ENCODE measurements around the gene RIMBP2.

The RIMBP2 gene

GRCh38 chr12:130556486-130557055 lies 159.5 kb downstream of the RIMBP2 start:
- in situ Hi-C loops (cut with HindIII; ENCODE audit: low sequenced_read_pairs), result loop anchor here (5.0 kb wide), 1 partner anchor 96 kb away; no protein-coding TSS in a partner anchor

- in situ Hi-C loops (cut with HindIII; ENCODE audit: low sequenced_read_pairs), result loop anchor here (5.0 kb wide), 1 partner anchor 96 kb away; no protein-coding TSS in a partner anchor
Observed at GRCh38 chr12:130555628-130556485, 160.2 kb downstream of the RIMBP2 start.

DNA sequence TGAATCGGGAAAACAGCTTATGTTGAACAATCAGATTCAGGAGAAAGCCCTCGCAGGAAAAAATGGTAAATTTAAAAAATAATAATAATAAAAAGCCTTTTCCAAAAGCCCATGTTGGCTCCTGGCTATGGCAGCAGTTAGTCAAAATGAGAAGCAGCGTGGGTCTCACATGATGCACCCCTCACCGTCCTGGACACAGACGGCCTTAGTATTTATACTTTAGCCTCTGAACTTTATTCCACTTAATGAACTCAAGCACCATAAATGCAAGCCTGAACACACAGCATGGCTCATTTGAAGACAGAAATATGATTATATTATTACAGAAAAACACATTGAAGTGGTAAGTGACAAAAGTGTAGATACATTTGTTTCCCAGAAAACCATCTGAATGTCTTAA lies 160.9 kb downstream of the RIMBP2 start:
- in situ Hi-C loops (cut with HindIII; ENCODE audit: low sequenced_read_pairs), result loop anchor here (5.0 kb wide), 1 partner anchor 97 kb away; no protein-coding TSS in a partner anchor

- in situ Hi-C loops (cut with HindIII; ENCODE audit: low sequenced_read_pairs), result no loop called here
Observed at GRCh38 chr12:130552483-130552996, 163.6 kb downstream of the RIMBP2 start.

GRCh38 chr12:130549361-130549760 lies 166.7 kb downstream of the RIMBP2 start:
- in situ Hi-C loops (cut with HindIII; ENCODE audit: low sequenced_read_pairs), result no loop called here

DNA sequence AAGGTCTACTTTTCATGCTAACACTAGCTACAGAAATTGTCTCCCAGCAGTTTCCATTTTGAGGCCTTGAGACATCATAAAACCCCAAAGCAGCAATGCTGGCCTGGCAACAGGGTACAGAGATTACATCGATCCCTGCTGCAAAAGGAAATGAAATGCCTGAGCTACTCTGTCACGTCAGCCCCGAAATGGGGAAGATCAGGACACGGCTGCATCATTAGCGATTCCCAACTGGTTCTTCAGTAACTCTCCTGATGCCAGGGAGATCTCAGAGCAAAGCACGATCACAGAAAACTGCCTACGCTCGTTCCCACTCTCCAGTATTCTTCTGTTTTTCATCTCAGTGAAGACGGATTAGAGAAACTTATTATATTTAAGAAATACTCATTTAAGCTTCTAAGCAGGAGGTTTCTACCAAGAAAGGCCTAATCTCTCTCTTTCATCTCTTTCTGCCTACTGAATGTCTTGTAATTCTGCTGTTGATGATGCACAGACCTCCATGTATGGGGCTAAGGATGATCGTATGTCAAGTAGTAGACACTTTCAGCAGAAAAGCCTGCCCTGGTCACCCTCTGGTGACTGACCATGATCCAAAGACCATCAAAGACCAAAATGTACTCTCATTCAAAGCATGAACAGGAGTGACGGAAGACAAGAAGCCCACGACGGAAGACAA lies 168.5 kb downstream of the RIMBP2 start:
- in situ Hi-C loops (cut with HindIII; ENCODE audit: low sequenced_read_pairs), result no loop called here

DNA sequence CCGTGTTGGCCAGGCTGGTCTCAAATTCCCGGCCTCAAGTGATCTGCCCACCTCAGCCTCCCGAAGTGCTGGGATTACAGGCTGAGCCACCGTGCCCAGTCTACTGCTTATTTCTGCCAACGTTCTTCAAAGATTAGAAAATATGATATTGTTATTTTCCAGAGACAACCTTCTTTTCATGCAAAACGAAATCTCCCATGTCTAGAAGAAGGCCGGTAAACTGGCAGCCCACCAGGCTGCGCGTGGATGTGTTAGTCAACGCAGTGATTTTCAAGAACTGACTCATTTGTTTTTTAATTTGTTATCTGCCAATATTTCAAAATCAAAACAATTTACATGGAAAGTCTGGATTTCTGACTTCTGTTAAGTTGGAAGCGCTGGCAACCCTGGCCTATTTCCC lies 169.6 kb downstream of the RIMBP2 start:
- in situ Hi-C loops (cut with HindIII; ENCODE audit: low sequenced_read_pairs), result no loop called here

GRCh38 chr12:130545475-130545874 lies 170.6 kb downstream of the RIMBP2 start:
- in situ Hi-C loops (cut with HindIII; ENCODE audit: low sequenced_read_pairs), result no loop called here

DNA sequence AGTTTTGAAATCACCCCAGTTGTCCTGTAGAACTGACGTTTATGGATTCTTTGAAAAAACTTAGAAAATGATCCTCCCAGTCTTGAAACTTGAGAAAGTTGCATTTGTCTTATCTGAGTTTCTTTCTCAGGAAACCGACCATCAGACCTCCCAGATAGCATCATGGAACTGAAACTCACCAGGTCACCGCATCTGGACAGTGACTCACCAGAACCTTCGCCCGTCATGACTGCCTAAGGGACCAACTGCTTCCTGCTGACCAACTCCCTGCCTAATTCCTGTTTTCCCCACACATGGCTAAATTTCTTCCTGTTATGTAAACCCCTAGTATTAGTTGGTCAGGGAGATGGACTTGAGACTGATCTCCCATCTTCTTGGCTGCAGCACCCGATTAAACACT lies 175.7 kb downstream of the RIMBP2 start:
- in situ Hi-C loops (cut with HindIII; ENCODE audit: low sequenced_read_pairs), result no loop called here

GRCh38 chr12:130538343-130539095 lies 177.6 kb downstream of the RIMBP2 start:
- in situ Hi-C loops (cut with HindIII; ENCODE audit: low sequenced_read_pairs), result no loop called here

DNA sequence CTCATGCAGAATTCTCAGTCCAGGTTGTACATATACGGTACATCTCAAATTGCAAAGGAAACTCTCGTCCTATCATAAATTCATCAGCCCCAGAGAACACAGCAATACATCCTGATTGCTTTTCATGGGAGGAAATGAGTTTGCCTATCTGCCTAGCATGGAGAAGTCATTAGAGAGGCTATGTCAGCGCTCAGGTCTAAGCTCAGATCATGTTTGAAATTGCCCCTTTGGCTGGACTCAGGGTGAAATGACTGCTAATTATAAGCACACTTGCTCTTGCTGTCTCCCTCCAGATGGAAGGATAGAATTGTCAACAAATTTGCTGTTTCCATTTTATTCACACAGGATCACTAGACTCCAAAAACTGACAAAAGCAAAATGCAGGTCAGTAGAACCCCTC lies 178.4 kb downstream of the RIMBP2 start:
- in situ Hi-C loops (cut with HindIII; ENCODE audit: low sequenced_read_pairs), result no loop called here

DNA sequence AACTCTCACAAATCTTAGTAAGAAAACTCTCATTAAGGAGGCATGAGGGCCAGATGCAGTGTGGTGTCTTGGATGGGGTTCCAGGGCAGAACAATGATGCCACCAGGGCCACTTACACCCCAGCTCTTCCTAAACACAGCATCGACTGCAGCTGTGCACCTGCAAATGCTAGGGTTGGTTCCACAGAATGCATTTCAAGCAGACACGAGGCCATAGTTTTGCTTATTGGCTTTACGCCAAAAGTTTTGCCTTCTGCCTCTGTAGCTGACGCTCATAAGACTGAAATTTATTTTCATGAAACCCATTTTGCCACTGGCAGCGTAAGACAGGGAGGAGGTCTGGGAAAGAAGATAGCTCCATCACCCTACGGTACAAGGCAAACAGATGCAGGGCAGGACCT lies 179.0 kb downstream of the RIMBP2 start:
- in situ Hi-C loops (cut with HindIII; ENCODE audit: low sequenced_read_pairs), result no loop called here

GRCh38 chr12:130530429-130530828 lies 185.7 kb downstream of the RIMBP2 start:
- in situ Hi-C loops (cut with HindIII; ENCODE audit: low sequenced_read_pairs), result no loop called here

DNA sequence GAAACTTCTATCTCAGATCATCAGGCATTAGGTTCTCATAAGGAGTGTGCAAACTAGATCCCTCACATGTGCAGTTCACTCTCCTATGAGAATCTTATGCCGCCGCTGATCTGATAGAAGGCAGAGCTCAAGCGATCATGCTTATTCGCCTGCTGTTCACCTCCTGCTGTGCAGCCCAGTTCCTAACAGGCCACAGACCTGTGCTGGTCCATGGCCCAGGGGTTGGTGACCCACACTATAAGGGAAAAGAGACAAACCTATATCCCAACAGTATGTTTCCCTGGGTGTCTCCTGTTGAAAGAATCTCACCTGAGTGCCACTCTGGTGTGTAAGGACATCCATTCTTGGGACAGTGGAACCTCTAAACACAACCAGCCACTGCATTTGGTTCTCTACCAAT lies 186.3 kb downstream of the RIMBP2 start:
- in situ Hi-C loops (cut with HindIII; ENCODE audit: low sequenced_read_pairs), result no loop called here

GRCh38 chr12:130527239-130527638 lies 188.9 kb downstream of the RIMBP2 start:
- in situ Hi-C loops (cut with HindIII; ENCODE audit: low sequenced_read_pairs), result no loop called here

DNA sequence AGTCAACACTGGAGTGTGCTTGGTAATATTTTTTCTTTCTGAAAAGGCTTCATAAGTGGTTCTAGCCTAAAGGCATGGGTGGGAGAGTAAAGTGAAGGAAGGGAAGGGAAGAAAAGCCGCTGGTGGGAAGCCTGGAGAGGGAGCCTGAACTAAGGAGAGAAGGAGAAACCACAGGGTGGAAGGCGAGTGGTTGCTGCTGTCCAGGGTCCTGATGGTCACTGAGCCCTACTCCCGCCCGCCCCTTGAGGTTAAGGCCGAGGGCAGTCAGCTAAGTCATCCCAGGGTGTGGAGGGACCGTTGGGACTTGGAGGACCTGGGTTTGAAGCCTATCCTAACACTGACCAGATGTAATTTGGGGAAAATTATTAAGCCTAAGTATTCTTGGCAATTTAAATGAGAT lies 189.3 kb downstream of the RIMBP2 start:
- in situ Hi-C loops (cut with HindIII; ENCODE audit: low sequenced_read_pairs), result no loop called here

- in situ Hi-C loops (cut with HindIII; ENCODE audit: low sequenced_read_pairs), result no loop called here
Observed at GRCh38 chr12:130525384-130526172, 190.5 kb downstream of the RIMBP2 start.

- in situ Hi-C loops (cut with HindIII; ENCODE audit: low sequenced_read_pairs), result no loop called here
Observed at GRCh38 chr12:130524759-130525158, 191.3 kb downstream of the RIMBP2 start.

GRCh38 chr12:130523863-130524614 lies 192.1 kb downstream of the RIMBP2 start:
- in situ Hi-C loops (cut with HindIII; ENCODE audit: low sequenced_read_pairs), result no loop called here
